ENCODE measurements around the gene CACNA1C. TPM values are rescaled to one million over a fixed set of nuclear protein-coding genes. Genes with fewer than 3 reads are reported as not detected.

CACNA1C gene
- total RNA-seq: under 0.01 and 0.74 TPM in 2 replicates

DNA sequence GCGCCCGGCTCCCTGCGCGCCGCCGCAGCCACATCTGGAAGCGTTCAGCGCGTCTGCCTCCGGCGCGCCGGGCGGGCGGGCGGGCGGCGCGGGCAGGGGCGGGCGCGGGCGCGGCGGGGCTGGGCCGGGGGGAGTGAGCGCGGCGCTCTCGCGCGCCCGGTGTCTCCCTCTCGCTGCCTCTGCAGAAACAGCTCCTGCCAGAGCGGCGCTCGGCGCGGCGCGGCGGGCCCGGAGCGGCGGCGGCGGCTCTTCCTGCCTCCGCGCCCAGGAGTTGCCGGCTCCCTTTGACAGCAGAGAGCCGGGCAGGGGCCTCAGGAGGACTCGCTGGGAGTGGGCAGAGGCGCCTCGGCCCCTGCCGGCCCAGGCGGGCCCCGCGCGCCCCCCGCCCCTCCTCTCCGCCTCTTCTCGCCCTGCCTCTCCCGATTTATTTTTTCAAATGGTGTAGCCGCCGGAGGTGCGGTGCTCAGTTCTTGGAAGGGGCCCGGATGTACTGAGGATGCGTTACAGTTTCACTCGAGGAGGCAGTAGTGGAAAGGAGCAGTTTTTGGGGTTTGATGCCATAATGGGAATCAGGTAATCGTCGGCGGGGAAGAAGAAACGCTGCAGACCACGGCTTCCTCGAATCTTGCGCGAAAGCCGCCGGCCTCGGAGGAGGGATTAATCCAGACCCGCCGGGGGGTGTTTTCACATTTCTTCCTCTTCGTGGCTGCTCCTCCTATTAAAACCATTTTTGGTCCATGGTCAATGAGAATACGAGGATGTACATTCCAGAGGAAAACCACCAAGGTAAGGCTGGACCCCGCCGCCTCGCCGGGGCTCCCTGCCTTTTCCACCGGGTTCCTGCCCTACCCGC, at the start of gene CACNA1C:
CACNA1C (plus strand) TSS at position 162 of the 853 bp plus-strand sequence; CDS start at position 738, 576 bp downstream.

GRCh38 chr12:2004113-2004929, 48.5 kb upstream of the CACNA1C start, which contains the start of gene DCP1B:
Gene DCP1B, minus strand, starts transcription at chr12:2004457. Its CDS starts 26 bp downstream, at chr12:2004431.

Other genes with a start within 250 kb of the CACNA1C start
- gene LRTM2, start 232.4 kb upstream of the CACNA1C start, total RNA-seq: not detected in 2 replicates
- 1.0 and 1.7 TPM in 2 replicates for gene CACNA2D4, start 134.3 kb upstream of the CACNA1C start, total RNA-seq
- 14.1 and 14.8 TPM in 2 replicates for gene DCP1B, start 48.5 kb upstream of the CACNA1C start, total RNA-seq